GM19468 (cell line): ENCODE results near the gene HID1.
"Not testable (repeated sequence)": the region's sequence is repeated elsewhere in the genome, so short reads cannot be mapped to it uniquely, and the experiment has no call there.

Experiments used
- ATAC-seq: cut with Tn5 transposase; IDR thresholded peaks from one replicate; pipeline ENCODE4 v1.9.1; 2021; ENCODE audit warnings: mild to moderate bottlenecking, moderate library complexity, moderate number of reproducible peaks; ENCODE audit not compliant: unreplicated experiment; ENCODE audit errors: extremely low read depth

HID1 gene, protein sequence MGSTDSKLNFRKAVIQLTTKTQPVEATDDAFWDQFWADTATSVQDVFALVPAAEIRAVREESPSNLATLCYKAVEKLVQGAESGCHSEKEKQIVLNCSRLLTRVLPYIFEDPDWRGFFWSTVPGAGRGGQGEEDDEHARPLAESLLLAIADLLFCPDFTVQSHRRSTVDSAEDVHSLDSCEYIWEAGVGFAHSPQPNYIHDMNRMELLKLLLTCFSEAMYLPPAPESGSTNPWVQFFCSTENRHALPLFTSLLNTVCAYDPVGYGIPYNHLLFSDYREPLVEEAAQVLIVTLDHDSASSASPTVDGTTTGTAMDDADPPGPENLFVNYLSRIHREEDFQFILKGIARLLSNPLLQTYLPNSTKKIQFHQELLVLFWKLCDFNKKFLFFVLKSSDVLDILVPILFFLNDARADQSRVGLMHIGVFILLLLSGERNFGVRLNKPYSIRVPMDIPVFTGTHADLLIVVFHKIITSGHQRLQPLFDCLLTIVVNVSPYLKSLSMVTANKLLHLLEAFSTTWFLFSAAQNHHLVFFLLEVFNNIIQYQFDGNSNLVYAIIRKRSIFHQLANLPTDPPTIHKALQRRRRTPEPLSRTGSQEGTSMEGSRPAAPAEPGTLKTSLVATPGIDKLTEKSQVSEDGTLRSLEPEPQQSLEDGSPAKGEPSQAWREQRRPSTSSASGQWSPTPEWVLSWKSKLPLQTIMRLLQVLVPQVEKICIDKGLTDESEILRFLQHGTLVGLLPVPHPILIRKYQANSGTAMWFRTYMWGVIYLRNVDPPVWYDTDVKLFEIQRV

DNA sequence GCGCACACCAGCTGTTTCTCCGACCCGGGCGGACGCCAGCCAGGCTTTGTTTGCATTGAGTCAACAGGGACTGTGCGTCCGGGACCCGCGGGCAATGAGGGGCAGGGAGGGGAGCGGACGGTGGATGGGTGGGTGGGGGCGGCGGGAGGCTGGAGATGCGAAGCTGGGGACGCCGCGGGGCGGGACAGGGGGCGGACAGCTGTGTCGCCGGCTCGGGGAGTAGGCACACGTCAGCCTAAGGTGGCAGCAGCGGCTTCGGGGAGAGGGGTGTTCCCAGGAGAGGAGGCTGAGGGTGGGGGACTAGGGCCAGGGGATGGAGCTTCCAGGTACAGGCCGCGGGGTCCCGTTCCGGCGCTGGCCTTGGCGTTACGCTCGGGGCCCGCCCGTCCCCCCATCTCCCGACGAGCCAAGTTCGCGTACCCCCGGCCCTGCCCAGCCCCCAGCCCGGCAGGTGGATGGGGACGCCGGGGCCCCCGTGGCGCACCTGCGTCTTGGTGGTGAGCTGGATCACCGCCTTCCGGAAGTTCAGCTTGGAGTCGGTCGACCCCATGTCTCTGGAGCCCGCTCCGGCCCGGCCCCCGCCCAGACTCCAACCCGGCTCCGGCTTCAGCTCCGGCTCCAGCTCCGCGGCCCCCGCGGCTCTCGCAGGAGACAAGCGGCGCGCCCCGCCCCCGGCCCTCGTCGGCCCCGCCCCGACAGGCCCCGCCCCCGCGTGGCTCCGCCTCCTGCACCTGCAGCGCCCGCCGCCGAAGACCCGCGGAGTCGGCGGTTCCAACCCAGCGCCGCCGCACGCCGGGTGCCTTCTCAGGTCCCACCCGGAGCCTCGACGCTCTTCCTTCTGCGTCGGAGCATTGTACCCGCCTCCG lies at the start of gene HID1:
Gene HID1 (minus strand): TSS at position 653 of the 866 bp plus-strand sequence. CDS start 103 bp downstream, at position 550.
- no peak for ATAC-seq

DNA sequence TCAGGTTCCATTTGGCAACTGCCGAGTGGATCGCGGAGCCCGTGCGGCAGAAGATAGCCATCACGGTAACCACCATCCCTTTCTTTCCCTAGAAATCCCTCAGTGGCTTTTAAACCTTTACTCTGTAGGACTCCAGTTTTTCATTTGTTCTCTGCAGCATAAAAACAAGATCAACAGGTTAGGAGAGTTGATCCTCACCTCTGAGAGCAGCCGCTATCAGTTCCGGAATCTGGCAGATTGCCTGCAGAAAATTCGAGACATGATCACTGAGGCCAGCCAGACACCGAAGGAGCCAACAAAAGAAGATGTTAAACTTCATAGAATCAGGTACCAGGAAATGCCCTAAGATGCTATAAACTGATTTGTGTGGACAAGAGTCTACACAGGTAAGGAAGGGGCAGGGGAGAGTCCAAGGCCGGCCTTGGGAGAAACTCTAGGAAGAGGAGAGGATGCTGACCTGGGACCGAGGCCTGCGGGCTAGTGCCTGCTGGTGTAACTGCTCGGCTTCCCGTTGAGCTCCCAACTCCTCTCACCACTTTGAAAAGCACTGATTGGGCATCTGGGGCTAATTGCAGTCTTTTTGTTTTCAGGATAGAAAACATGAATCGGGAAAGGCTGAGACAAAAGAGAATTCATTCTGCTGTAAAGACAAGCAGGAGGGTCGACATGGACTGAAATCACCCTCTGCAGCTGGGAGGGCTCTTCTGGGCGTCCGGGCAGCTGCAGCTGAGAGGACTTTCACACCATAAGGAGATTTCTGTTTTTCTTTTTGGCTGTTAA lies 48.0 kb upstream of the HID1 start:
- ATAC-seq = no peak

DNA sequence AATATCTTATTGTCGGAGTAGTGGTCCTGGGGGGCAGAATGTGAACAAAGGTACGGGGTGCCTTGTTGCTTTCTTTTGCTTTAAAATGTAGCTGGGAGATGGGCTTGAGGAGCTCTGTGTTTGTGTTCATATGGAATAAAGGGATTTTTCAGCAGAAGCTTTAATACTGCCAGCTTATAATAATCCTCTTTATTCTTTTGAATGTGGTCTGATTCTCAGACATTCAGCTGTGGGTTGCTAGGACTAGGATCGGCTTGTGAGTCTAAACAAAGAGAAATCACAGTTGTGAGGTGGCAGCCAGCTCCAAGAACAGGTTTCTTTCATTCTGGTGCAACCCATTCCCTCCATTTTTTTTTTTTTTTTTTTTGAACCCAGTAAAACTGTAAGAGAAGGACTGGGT lies 47.2 kb upstream of the HID1 start:
- no peak for ATAC-seq

DNA sequence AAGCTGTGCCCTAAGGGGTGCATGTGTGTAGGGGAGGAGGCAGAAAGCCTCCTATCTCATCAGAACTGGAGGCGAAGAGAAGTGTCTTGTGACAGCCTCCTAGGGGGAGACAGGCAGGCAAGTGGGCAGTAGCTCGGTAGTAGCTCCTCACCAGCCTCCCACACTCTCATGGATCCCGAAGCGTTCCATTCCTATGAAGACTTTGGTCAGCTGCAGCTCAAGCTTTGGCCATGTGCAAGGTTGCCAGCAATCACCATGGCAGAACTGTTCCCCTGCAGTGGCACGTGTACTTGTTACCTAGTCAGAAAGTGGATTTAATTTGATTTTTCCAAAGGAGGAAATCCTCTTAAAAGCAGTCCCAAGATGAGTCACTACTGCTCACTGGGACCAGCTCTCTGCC lies 46.6 kb upstream of the HID1 start:
- no peak for ATAC-seq

DNA sequence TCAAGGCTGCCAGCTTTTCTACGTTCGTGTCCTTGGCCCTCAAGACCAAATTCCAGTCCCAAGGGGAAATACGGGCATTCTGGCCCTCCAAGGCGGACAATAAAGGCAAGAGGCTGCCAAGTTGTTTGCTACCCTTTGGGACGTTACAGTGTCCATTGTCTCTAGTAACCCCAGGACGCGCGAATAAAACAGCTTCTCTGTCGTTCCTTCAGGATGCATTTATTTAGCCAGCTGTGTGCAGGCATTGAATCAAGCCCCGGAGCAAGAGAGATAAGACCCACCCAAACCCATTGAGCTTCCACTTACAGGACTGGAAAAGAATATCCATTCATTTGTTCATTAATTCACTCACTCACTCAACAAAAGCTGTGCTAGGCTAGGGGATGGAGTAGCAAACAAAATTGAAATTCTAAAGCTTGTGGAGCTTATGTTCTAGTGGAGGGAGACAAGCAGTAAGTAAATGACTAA lies 40.6 kb upstream of the HID1 start:
- no peak for ATAC-seq

DNA sequence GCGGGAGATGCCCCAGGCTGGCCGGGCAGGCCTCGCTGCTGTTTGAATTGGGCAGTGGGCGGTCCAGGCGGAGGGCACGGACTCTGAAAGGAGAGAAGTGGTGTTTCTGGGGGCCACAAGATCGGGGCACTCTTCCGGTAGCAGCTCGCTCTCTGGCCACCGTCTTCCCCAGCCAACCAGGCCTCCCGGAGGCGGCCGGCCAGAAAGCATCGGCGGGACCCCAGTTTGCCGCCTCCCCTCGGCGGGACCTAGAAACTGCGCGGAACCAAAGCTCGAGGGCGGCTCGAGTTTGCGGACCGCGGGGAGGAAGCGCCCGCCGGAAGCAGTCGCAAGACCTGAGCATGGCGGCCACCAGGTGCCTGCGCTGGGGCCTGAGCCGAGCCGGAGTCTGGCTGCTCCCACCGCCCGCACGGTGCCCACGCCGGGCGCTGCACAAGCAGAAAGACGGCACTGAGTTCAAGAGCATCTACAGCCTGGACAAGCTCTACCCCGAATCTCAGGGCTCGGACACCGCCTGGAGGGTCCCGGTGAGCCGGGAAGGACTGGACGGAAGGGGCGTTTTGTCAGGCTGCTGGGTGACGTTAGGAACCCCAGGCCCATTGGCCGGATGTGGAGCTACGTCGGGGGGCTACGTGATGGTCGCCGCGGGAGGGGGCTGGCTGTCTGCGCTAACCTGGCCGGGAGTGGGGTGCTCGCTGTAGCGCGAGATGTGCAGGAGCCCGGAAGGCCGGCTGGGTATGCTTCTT lies 40.0 kb upstream of the HID1 start, which contains the start of gene MRPL58:
Gene MRPL58 (plus strand): TSS at position 325 of the 746 bp plus-strand sequence. CDS start 17 bp downstream, at position 342.
- peak; percentile 81 for ATAC-seq

DNA sequence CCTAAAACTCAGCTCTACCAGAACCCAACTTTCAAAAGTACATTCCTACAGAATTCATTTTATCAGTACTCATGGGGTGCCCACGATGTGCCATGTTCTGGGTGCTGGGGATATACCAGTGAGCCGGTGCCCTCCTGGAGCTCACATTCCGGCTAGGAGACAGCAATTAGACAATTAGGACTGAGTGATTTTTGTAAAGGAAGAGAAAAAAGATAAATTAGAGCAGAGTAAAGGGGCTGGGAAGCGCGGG lies 39.5 kb upstream of the HID1 start:
- no peak for ATAC-seq

DNA sequence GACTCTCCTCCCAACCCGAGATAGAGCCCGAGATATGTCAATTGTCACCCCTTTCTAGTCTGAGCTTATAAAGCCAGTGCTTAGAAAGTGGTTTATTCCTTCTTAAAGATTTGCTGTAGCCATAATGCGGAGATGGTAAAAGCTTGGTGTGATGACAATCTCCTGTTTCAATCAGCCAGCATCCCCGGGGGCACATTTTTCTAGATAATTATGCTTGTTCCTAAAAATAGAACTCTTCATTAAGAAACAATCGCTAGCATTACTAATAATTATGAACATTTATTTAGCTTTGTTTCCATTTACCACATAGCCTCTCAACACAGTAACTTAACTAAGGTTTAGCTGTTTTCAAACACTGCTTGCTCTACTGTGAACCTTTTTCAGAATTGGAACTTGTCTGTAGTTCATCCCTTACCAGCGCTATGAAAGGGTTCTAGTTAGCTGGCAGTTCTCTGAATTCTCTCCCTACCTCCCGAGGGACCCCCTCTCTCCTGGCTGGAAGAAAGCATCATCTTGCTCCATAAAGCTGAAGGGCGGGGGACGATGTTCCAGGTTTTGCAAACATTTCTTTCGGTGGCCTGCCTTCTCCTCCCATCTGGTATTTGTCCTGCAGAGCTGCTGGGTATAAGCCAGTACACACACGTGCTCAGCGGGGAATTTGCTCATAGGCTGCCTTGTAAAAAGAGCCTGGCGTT lies 39.0 kb upstream of the HID1 start:
- no peak for ATAC-seq

DNA sequence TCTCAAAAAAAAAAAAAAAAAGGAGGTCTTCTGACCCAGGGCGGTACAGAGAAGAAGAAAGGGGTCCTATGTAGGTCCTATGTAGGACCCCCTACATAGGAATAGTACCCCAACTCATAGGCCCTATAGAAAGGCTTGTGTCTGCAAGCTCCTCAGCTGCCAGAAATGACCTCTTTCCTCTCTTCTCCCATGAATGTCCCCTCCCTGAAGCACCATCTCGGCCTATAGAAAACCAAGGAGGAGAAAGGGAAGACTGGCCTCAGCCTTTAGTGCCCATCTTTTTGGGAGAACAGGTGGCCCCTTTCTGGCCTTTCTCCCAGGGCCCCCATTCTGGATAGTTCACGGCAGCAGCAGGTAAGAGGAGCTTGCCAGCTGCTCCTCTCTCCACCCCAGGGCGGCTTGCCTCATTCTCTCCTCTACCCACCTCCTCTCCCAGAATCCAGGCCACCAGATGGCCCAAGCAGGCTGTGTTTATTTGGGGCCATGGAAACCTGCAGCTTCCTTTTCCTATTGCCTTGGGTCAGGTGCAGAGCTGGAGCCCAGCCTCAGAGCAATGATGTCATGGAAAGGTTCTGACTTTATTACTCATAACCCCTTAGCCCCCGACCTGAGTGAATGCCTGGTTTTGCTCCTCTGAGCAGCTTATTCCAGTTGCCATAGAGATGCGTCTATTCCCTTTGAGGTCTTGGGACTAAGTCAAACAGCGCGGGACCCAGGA lies 38.3 kb upstream of the HID1 start:
- ATAC-seq = no peak

DNA sequence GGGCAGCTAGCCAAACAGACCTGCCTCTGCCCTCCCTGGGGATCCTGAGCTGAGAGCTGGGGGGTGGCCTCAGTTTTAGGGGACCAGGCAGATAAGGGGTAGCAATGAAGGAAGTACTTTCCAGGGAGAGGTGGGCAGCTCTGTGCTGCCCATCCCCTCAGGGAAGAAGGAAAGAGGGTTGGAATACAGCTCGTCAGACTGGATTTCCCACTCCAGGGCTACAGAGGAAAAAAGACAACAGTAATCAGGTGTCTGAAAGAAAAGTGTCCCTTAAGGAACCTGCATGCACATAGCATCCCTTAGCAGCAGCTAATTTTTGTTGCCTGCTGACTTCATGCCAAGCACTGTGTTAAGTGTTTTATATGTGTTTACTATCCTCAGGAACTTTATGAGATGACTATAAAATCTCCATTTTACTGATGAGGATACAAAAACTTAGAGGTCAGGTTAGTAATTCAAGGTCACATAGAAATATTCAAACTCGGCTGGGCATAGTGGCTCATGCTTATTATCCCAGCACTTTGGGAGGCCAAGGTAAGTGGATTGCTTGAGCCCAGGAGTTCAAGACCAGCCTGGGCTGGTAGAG lies 36.7 kb upstream of the HID1 start:
- no peak for ATAC-seq

DNA sequence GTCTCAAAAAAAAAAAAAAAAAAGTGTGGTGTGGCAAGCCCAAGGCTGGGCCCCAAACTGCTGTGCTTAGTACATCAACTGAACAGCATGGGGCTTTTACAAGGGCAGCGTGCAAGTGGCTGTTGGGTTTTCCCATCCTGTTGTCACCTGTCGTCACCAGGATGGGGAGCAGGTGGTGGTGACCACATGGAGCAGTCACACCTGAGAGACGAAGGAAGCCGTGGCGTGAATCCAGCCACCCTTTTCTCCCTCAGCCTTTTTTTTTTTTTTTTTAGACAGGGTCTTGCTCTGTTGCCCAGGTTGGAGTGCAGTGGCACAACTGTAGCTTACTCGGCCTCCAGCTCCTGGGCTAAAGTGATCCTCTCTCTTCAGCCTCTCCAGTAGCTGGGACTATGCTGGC lies 35.8 kb upstream of the HID1 start:
- ATAC-seq = no peak

DNA sequence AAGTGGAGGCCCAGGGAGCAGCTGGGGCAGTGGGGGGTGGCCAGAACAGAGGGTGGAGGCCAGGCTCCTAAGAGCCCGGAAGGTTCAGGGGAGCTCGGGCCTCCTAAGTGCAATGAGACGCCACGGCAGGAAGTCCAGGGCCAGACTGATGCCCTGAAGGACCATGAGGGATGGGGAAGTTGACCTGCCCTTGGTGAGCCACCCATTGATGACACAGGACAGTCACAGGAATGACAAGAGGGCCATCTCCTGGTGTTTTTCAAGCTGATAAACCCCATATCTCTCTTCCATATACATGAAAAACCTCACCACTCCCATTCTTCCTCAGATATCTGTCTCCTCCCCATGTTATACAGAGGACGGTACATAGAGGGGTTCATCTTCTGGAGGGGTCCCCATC lies 34.1 kb upstream of the HID1 start:
- ATAC-seq = no peak

DNA sequence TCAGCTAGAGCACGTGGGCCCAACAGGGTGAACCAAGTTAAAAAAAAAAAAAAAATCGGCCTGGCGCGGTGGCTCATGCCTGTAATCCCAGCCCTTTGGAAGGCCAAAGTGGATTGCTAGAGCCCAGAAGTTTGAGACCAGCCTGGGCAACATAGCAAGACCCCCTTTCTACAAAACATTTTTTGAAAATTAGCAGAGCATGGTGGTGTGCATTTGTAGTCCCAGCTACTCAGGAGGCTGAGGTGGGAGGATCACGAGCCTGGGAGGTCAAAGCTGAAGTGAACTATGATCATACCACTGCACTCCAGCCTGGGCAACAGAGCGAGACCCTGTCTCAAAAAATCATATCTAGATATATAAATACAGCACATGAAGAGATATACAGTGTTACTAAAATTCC lies 33.5 kb upstream of the HID1 start:
- ATAC-seq = not testable (repeated sequence)

DNA sequence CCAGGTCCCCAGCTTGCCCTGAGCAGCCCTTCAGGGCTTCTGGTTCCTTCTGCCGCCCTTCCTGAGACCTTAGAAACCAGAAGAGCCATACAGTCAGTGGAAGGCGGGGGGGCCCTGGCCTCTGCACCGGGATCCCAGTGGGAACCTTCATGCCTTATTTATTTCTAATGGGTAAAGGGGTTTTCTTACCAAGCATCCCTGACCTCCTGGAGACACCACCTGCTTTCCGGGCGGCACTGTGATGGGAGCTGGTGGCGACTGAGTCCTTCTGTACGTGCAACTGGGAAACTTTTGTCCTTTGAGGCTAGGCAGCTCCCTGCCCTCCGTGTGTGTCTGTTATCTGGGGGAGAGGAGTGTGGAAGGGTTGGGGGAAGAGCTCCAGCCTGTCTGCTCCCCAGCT lies 32.7 kb upstream of the HID1 start:
- ATAC-seq = no peak

DNA sequence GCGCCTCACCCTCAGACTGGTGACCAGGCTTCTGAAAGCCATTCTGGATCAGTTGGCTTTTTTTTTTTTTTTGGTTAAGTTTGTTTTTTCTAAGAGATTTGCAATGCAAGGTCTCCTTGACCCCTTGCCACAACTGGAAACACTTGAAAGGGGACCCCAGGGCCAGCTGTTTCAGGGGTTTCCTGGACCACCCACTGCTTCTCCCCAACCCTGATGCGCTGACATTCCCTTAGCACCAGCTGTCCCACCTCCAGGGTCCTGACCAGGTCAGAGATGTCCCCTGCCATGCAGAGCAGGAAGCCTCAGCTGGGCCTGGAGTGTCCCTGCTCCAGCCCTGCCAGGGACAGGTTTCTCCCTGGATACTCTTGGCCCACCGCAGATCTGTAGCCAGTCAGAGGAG lies 31.8 kb upstream of the HID1 start:
- ATAC-seq = no peak

DNA sequence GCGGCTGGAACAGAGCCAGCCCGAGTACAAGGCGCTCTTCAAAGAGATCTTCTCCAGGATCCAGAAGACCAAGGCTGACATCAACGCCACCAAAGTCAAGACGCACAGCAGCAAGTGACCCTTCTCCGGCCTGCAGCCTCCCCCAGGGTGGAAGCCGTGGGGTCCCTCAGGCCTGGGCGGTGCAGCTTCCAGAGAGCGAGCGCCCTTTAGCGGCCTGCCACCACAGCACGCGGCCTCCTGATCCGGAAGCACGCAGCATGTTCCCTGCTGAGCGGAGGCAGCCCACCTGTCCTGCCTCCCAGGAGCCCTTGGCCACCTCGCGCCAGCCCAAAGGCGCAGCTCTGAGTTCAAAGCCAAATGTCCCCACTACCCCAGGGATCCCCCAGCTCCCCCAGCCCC lies 31.4 kb upstream of the HID1 start:
- ATAC-seq = no peak

DNA sequence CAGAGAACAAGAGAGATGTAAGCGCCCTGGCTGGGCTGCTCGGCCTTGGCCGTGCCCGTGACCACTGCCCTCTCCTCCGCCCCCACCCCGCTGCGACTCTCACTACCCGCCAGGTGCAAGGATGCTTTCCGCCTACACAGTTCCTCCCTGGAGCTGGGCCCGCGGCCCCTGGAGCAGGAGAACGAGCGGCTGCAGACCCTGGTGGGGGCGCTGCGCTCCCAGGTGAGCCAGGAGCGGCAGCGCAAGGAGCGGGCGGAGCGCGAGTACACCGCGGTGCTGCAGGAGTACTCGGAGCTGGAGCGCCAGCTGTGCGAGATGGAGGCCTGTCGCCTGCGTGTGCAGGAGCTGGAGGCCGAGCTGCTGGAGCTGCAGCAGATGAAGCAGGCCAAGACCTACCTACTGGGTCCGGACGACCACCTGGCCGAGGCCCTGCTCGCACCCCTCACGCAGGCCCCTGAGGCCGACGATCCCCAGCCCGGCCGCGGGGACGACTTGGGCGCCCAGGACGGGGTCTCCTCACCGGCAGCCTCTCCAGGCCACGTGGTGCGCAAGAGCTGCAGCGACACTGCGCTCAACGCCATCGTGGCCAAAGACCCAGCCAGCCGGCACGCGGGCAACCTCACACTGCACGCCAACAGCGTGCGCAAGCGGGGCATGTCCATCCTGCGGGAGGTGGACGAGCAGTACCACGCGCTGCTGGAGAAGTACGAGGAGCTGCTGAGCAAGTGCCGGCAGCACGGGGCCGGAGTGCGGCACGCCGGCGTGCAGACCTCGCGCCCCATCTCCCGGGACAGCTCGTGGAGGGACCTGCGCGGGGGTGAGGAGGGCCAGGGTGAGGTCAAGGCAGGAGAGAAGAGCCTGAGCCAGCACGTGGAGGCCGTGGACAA lies 30.8 kb upstream of the HID1 start:
- ATAC-seq = no peak
